K562 treated with DMSO at 1 percent for 24 hours (cell line): ENCODE results near the gene SLC4A3. TPM values are rescaled to one million over a fixed set of nuclear protein-coding genes. Genes with fewer than 3 reads are reported as not detected.

Experiments used
- total RNA-seq: library from RNA; unstranded; fragments of 300-600 nt; gene quantifications from 2 replicates; pipeline ENCODE4 v1.2.3, GENCODE V29; 2022; ENCODE audit warnings: low read depth; ENCODE audit not compliant: insufficient read depth

SLC4A3 gene, protein sequence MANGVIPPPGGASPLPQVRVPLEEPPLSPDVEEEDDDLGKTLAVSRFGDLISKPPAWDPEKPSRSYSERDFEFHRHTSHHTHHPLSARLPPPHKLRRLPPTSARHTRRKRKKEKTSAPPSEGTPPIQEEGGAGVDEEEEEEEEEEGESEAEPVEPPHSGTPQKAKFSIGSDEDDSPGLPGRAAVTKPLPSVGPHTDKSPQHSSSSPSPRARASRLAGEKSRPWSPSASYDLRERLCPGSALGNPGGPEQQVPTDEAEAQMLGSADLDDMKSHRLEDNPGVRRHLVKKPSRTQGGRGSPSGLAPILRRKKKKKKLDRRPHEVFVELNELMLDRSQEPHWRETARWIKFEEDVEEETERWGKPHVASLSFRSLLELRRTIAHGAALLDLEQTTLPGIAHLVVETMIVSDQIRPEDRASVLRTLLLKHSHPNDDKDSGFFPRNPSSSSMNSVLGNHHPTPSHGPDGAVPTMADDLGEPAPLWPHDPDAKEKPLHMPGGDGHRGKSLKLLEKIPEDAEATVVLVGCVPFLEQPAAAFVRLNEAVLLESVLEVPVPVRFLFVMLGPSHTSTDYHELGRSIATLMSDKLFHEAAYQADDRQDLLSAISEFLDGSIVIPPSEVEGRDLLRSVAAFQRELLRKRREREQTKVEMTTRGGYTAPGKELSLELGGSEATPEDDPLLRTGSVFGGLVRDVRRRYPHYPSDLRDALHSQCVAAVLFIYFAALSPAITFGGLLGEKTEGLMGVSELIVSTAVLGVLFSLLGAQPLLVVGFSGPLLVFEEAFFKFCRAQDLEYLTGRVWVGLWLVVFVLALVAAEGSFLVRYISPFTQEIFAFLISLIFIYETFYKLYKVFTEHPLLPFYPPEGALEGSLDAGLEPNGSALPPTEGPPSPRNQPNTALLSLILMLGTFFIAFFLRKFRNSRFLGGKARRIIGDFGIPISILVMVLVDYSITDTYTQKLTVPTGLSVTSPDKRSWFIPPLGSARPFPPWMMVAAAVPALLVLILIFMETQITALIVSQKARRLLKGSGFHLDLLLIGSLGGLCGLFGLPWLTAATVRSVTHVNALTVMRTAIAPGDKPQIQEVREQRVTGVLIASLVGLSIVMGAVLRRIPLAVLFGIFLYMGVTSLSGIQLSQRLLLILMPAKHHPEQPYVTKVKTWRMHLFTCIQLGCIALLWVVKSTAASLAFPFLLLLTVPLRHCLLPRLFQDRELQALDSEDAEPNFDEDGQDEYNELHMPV
- total RNA-seq = 0.20 and 0.32 TPM in 2 replicates

DNA sequence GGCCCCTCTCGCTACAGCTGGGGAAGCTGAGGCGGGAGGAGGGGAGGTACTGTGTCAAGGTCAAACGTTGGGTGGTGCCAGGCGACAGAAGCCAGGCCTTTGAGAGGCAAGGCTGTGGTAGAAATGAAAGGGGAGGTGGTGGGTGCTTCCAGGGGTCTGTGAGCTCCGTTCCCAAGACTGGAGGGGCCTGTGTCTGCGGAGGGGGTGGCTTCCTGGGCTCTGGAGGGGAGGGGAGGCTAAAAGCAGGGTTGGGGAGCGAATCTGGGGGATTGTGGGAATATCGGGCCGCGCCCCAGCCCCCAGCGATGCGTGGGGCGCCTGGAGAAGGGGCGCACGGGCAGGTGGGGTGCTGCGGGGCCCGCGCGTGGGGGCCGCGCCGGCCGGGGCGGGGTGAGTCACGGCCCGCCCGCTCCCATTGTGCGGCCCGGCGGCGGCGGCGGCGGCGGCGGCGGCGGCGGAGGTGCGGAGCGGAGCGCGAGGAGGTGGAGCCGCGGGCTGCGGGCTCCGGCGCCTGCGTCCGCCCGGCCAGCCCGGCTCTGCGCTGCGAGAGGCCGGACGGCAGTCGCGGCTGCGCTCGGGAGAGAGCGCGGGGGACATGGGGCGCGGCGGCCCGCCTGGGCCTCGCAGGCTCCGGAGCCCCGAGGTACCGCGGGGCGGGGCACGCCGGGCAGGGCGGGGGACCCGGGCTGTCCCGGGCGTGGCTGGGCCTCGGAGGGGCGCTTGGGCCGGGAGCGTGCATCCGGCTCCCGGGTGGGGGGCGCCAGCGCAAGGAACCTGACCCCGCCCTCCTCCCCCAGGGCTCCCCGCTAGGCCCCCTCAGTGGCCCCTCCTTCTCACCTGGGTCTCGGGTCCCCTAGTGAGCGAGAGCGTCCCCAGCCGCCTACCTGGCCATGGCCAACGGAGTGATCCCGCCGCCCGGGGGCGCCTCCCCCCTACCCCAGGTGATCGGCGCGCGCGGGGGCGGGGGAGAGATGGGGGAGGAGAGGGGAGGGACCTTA lies at the start of gene SLC4A3:
Gene SLC4A3, plus strand, starts transcription at position 528 of the 998 bp plus-strand sequence. Its CDS starts 363 bp downstream, at position 891.

DNA sequence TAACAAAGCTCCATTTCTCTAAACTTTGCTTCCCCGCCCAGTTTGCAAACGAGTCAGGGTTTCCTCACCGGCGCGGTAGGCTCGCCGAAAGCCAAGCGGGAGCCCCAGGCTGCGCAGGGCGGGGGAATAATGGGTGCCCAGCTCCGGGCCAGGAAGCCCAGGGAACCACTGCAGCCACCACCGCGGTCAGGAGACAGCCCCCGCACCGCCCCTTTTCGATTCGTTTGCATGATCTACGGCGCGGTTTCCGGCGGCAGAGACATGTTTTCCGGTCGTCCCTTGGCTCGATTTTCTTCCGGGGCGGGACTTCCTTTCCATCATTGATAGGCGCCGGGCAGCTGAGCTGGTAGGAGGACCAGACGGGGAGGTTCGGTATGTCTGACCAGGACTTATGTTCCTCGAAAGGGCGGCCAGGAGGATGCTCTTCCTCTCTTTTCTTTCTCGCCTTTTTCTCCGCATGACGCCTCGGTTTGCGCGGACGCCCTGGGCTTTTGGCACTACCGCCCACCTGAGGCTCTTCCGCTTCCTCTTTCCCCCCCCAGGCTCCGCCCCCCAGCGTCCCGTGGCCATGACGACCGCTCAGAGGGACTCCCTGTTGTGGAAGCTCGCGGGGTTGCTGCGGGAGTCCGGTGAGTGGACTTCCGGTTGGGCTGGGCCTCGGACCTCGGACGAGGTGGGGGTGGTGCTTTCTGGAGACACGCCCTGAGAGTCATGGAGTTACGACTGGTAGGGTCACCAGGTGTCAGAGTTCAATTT lies 29.7 kb upstream of the SLC4A3 start, which contains the start of gene STK11IP:
Gene STK11IP, plus strand, starts transcription at position 306 of the 756 bp plus-strand sequence. Its CDS starts 263 bp downstream, at position 569.

Other genes starting within 250 kb of the SLC4A3 start
- gene DNPEP, start 239.7 kb upstream of the SLC4A3 start, total RNA-seq = 73.1 and 77.1 TPM in 2 replicates
- gene DES, start 209.3 kb upstream of the SLC4A3 start, total RNA-seq = 21.0 TPM in 2 replicates
- 13.5 and 19.0 TPM in 2 replicates for gene SPEG, start 192.8 kb upstream of the SLC4A3 start, total RNA-seq
- gene GMPPA, start 128.7 kb upstream of the SLC4A3 start, total RNA-seq = 162 and 187 TPM in 2 replicates
- 6.1 and 6.5 TPM in 2 replicates for gene ASIC4, start 113.1 kb upstream of the SLC4A3 start, total RNA-seq
- gene CHPF, start 83.8 kb upstream of the SLC4A3 start, total RNA-seq = 118 and 119 TPM in 2 replicates
- 2.2 and 2.3 TPM in 2 replicates for gene TMEM198, start 83.6 kb upstream of the SLC4A3 start, total RNA-seq
- gene OBSL1, start 56.1 kb upstream of the SLC4A3 start, total RNA-seq = 52.6 and 62.8 TPM in 2 replicates
- gene INHA, start 55.3 kb upstream of the SLC4A3 start, total RNA-seq = 5.0 and 5.3 TPM in 2 replicates
- 6.7 and 7.6 TPM in 2 replicates for gene STK11IP, start 29.8 kb upstream of the SLC4A3 start, total RNA-seq